ENCODE results near the gene CFLAR.
A peak's percentile ranks its signal among the peaks of the same experiment; 100 is the strongest.

Gene CFLAR

GRCh38 chr2:201219328-201220096 lies 103.5 kb downstream of the CFLAR start:
- Histone ChIP-seq H3K9ac (ENCODE audit: low read length) (peak overlapping the region; percentile 52; the same call in 1 of the 2 replicates), H3K9me2 (replicated peaks; ENCODE audit: insufficient read depth, low read length) (no peaks in the 10 kb centered on the region), H4K20me1 (ENCODE audit: insufficient read depth, low read length) (no peaks in the 10 kb centered on the region), H3K4me2 (ENCODE audit: low read depth, low read length) (peak overlapping the region; percentile 53), H3K4me3 (ENCODE audit: low read length) (no peak overlapping the region), H3K4me1 (ENCODE audit: low read length) (peaks cover 71% of the 10 kb centered on the region), H2AFZ (ENCODE audit: low read length) (no peak overlapping the region), H3K79me2 (ENCODE audit: low read length) (peaks cover 46% of the 10 kb centered on the region), H3F3A (ENCODE audit: insufficient read depth, low read length) (peaks cover 82% of the 10 kb centered on the region), H3K27me3 (replicated peaks; ENCODE audit: insufficient read depth, low read length) (no peaks in the 10 kb centered on the region), H3K27ac (ENCODE audit: low read length) (peak overlapping the region; percentile 93), H3K36me3 (replicated peaks; ENCODE audit: insufficient read depth, low read length) (peaks cover 6% of the 10 kb centered on the region; the same call in 1 of the 2 replicates), H3K9me3 (replicated peaks; ENCODE audit: insufficient read depth, low read length) (no peaks in the 10 kb centered on the region)
- TF ChIP-seq CTCF (IDR thresholded peaks at IDR 0.05; ENCODE audit: low read length) (no peak), EZH2phosphoT487 (IDR thresholded peaks at IDR 0.05; ENCODE audit: low read length) (no peak), EZH2 (optimal IDR thresholded peaks at IDR 0.05; ENCODE audit: low read depth, low read length) (no peak)
- DNase-seq, result no peak

- Histone ChIP-seq H3K9ac (ENCODE audit: low read length) (peak overlapping the region; percentile 52), H3K9me3 (replicated peaks; ENCODE audit: insufficient read depth, low read length) (no peaks in the 10 kb centered on the region), H3K36me3 (replicated peaks; ENCODE audit: insufficient read depth, low read length) (peaks cover 6% of the 10 kb centered on the region; the same call in 1 of the 2 replicates), H3K4me2 (ENCODE audit: low read depth, low read length) (peak overlapping the region; percentile 53), H3K4me3 (ENCODE audit: low read length) (0 out of 2 replicates have a peak overlapping the region, but pooled peaks have one; percentile 5), H3K4me1 (ENCODE audit: low read length) (peaks cover 71% of the 10 kb centered on the region), H3K79me2 (ENCODE audit: low read length) (peaks cover 51% of the 10 kb centered on the region), H4K20me1 (ENCODE audit: insufficient read depth, low read length) (no peaks in the 10 kb centered on the region), H3F3A (ENCODE audit: insufficient read depth, low read length) (peaks cover 81% of the 10 kb centered on the region), H3K27ac (ENCODE audit: low read length) (peak overlapping the region; percentile 93), H3K27me3 (replicated peaks; ENCODE audit: insufficient read depth, low read length) (no peaks in the 10 kb centered on the region), H2AFZ (ENCODE audit: low read length) (no peak overlapping the region), H3K9me2 (replicated peaks; ENCODE audit: insufficient read depth, low read length) (no peaks in the 10 kb centered on the region)
- TF ChIP-seq CTCF (IDR thresholded peaks at IDR 0.05; ENCODE audit: low read length) (no peak), EZH2phosphoT487 (IDR thresholded peaks at IDR 0.05; ENCODE audit: low read length) (no peak), EZH2 (optimal IDR thresholded peaks at IDR 0.05; ENCODE audit: low read depth, low read length) (no peak)
- peak; percentile 66 for DNase-seq
Measured at GRCh38 chr2:201220102-201220570, 104.2 kb downstream of the CFLAR start.

- peak overlapping the region; percentile 58 for H3K9ac ChIP-seq (ENCODE audit: low read length)
- no peak overlapping the region for H2AFZ ChIP-seq (ENCODE audit: low read length)
- peaks cover 65% of the 10 kb centered on the region for H3K4me1 ChIP-seq (ENCODE audit: low read length)
- H3K9me3 ChIP-seq (replicated peaks; ENCODE audit: insufficient read depth, low read length), result no peaks in the 10 kb centered on the region
- H3K4me2 ChIP-seq (ENCODE audit: low read depth, low read length), result peak overlapping the region; percentile 81
- peak overlapping the region; percentile 93 for H3K27ac ChIP-seq (ENCODE audit: low read length)
- TF ChIP-seq EZH2phosphoT487 (IDR thresholded peaks at IDR 0.05; ENCODE audit: low read length) (no peak), CTCF (IDR thresholded peaks at IDR 0.05; ENCODE audit: low read length) (no peak), EZH2 (optimal IDR thresholded peaks at IDR 0.05; ENCODE audit: low read depth, low read length) (no peak)
- H3F3A ChIP-seq (ENCODE audit: insufficient read depth, low read length), result peaks cover 65% of the 10 kb centered on the region
- H3K27me3 ChIP-seq (replicated peaks; ENCODE audit: insufficient read depth, low read length), result no peaks in the 10 kb centered on the region
- H3K4me3 ChIP-seq (ENCODE audit: low read length), result peak overlapping the region; percentile 36
- DNase-seq, result peak; percentile 77
- no peaks in the 10 kb centered on the region for H4K20me1 ChIP-seq (ENCODE audit: insufficient read depth, low read length)
- no peaks in the 10 kb centered on the region; the same call in 1 of the 2 replicates for H3K36me3 ChIP-seq (replicated peaks; ENCODE audit: insufficient read depth, low read length)
- H3K79me2 ChIP-seq (ENCODE audit: low read length), result peaks cover 28% of the 10 kb centered on the region
- H3K9me2 ChIP-seq (replicated peaks; ENCODE audit: insufficient read depth, low read length), result no peaks in the 10 kb centered on the region
Measured at GRCh38 chr2:201223089-201224073, 107.4 kb downstream of the CFLAR start.
